HEK293 (cell line): ENCODE measurements around the gene TPBGL.

Experiments used
- CTCF ChIA-PET: fragments of 350-600 bp; formaldehyde crosslinking; extraction: SDS; loops from one replicate; lab custom pipeline; 2021; ENCODE audit warnings: antibody characterized with exemption; lab: Yijun Ruan, JAX
- POLR2A ChIA-PET: fragments of 300-600 bp; formaldehyde crosslinking; extraction: SDS; loops from one replicate; lab custom pipeline; 2020; ENCODE audit warnings: antibody characterized with exemption, inconsistent platforms; lab: Yijun Ruan, JAX
- H3K27ac ChIP-seq: fragments of 200-500 bp; sonication (Bioruptor generic); 2 replicates; pipeline ENCODE4 v1.5.1; 2014; ENCODE audit warnings: low read depth, low read length, control low read depth, inconsistent platforms; ENCODE audit errors: extremely low read depth
- H3K36me3 ChIP-seq, 2 experiments: fragments of 200-500 bp in 1 of 2; sonication (Bioruptor generic) in 1 of 2; 1 replicate in 1 of 2; 2 replicates in 1 of 2; pipeline ENCODE4 v1.5.1; 2014 to 2017; ENCODE audit warnings: inconsistent platforms in 2 of 2, low read length in 2 of 2; ENCODE audit not compliant: control insufficient read depth in 2 of 2, insufficient read depth in 1 of 2
- H3K4me1 ChIP-seq: fragments of 200-500 bp; sonication (Bioruptor generic); 2 replicates; pipeline ENCODE4 v1.5.1; 2014; ENCODE audit warnings: mild to moderate bottlenecking, low read length, inconsistent platforms; ENCODE audit not compliant: control insufficient read depth, insufficient read depth
- H3K4me3 ChIP-seq: 2 replicates; pipeline ENCODE4 v1.5.1; 2011; ENCODE audit warnings: low read depth, mild to moderate bottlenecking, control low read depth, low read length, moderate library complexity
- H3K9me3 ChIP-seq: fragments of 200-500 bp; sonication (Bioruptor generic); 2 replicates; pipeline ENCODE4 v1.5.1; 2014; ENCODE audit warnings: low read depth, low read length, inconsistent platforms; ENCODE audit not compliant: control insufficient read depth, insufficient read depth
- BCL11A ChIP-seq: fragments of 450-650 bp; formaldehyde crosslinking; IDR thresholded peaks from 2 replicates; pipeline ENCODE4 v1.5.1; 2016; ENCODE audit warnings: low read depth, missing biosample characterization, missing genetic modification characterization
- SCRT1 ChIP-seq: fragments of 450-650 bp; formaldehyde crosslinking; IDR thresholded peaks from 2 replicates; pipeline ENCODE4 v1.5.1; 2016; ENCODE audit warnings: missing biosample characterization, missing genetic modification characterization, borderline replicate concordance
- ZFP69B ChIP-seq: fragments of 450-650 bp; formaldehyde crosslinking; IDR thresholded peaks from 2 replicates; pipeline ENCODE4 v1.5.1; 2016; ENCODE audit warnings: missing biosample characterization, missing genetic modification characterization
- ZNF114 ChIP-seq: fragments of 450-650 bp; formaldehyde crosslinking; IDR thresholded peaks from 2 replicates; pipeline ENCODE4 v1.5.0; 2017; ENCODE audit warnings: missing biosample characterization, missing genetic modification characterization
- ZNF16 ChIP-seq: fragments of 450-650 bp; formaldehyde crosslinking; IDR thresholded peaks from 2 replicates; pipeline ENCODE4 v1.5.1; 2016; ENCODE audit warnings: low read depth, missing biosample characterization, missing genetic modification characterization
- ZNF18 ChIP-seq: fragments of 450-650 bp; formaldehyde crosslinking; IDR thresholded peaks from 2 replicates; pipeline ENCODE4 v1.5.1; 2016; ENCODE audit warnings: missing biosample characterization, missing genetic modification characterization
- ZNF184 ChIP-seq: fragments of 450-650 bp; IDR thresholded peaks from 2 replicates; pipeline ENCODE4 v1.5.1; 2018; ENCODE audit warnings: missing biosample characterization, mild to moderate bottlenecking, missing genetic modification characterization
- ZNF221 ChIP-seq: fragments of 450-650 bp; formaldehyde crosslinking; IDR thresholded peaks from 2 replicates; pipeline ENCODE4 v1.5.1; 2017; ENCODE audit warnings: missing biosample characterization, missing genetic modification characterization, borderline replicate concordance
- ZNF366 ChIP-seq: fragments of 450-650 bp; formaldehyde crosslinking; conservative IDR thresholded peaks from 2 replicates; pipeline ENCODE4 v1.5.1; 2016; ENCODE audit warnings: missing biosample characterization, missing genetic modification characterization
- ZNF404 ChIP-seq: fragments of 450-650 bp; formaldehyde crosslinking; IDR thresholded peaks from 2 replicates; pipeline ENCODE4 v1.5.1; 2017; ENCODE audit warnings: missing biosample characterization, missing genetic modification characterization
- ZNF514 ChIP-seq: fragments of 450-650 bp; formaldehyde crosslinking; IDR thresholded peaks from 2 replicates; pipeline ENCODE4 v1.5.1; 2016; ENCODE audit warnings: missing biosample characterization, missing genetic modification characterization
- ZNF843 ChIP-seq: fragments of 450-650 bp; formaldehyde crosslinking; IDR thresholded peaks from 2 replicates; pipeline ENCODE4 v1.5.1; 2016; ENCODE audit warnings: missing biosample characterization, missing genetic modification characterization
- TF ChIP-seq, protein P1 (sequence below): fragments of 450-650 bp; formaldehyde crosslinking; IDR thresholded peaks from 2 replicates; pipeline ENCODE4 v1.5.1; 2017; ENCODE audit warnings: missing biosample characterization, mild to moderate bottlenecking, missing genetic modification characterization, moderate library complexity
- TF ChIP-seq, protein P2 (sequence below): fragments of 450-650 bp; formaldehyde crosslinking; conservative IDR thresholded peaks from 2 replicates; pipeline ENCODE4 v1.5.1; 2016; ENCODE audit warnings: low read depth, missing biosample characterization, missing genetic modification characterization
- TF ChIP-seq, protein P3 (sequence below): fragments of 450-650 bp; formaldehyde crosslinking; IDR thresholded peaks from 2 replicates; pipeline ENCODE4 v1.5.0; 2017; ENCODE audit warnings: missing biosample characterization, missing genetic modification characterization, borderline replicate concordance

The TPBGL gene

GRCh38 chr11:75265851-75266531, 25.4 kb downstream of the TPBGL start (continued):
- no peak for TF ChIP-seq ZNF514 (tag by site-specific recombination)

GRCh38 chr11:75267171-75267970, 26.8 kb downstream of the TPBGL start:
- Histone ChIP-seq H3K27ac (no peak overlapping the region), H3K36me3 (no peaks in the 10 kb centered on the region), H3K4me3 (no peak overlapping the region), H3K9me3 (no peaks in the 10 kb centered on the region), H3K4me1 (no peaks in the 10 kb centered on the region)
- TF ChIP-seq BCL11A (tag by site-specific recombination) (no peak), ZNF404 (tag by site-specific recombination) (no peak), ZNF366 (tag by site-specific recombination) (no peak), ZFP69B (tag by site-specific recombination) (no peak), ZNF16 (tag by site-specific recombination) (no peak), ZNF221 (tag by site-specific recombination) (no peak), ZNF114 (tag by site-specific recombination) (no peak), SCRT1 (tag by site-specific recombination) (no peak), ZNF843 (no peak), ZNF18 (no peak), ZNF184 (tag by site-specific recombination) (no peak)
- TF ChIP-seq, protein P1, sequence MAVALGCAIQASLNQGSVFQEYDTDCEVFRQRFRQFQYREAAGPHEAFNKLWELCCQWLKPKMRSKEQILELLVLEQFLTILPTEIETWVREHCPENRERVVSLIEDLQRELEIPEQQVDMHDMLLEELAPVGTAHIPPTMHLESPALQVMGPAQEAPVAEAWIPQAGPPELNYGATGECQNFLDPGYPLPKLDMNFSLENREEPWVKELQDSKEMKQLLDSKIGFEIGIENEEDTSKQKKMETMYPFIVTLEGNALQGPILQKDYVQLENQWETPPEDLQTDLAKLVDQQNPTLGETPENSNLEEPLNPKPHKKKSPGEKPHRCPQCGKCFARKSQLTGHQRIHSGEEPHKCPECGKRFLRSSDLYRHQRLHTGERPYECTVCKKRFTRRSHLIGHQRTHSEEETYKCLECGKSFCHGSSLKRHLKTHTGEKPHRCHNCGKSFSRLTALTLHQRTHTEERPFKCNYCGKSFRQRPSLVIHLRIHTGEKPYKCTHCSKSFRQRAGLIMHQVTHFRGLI (tag by site-specific recombination), result no peak
- TF ChIP-seq, protein P2, sequence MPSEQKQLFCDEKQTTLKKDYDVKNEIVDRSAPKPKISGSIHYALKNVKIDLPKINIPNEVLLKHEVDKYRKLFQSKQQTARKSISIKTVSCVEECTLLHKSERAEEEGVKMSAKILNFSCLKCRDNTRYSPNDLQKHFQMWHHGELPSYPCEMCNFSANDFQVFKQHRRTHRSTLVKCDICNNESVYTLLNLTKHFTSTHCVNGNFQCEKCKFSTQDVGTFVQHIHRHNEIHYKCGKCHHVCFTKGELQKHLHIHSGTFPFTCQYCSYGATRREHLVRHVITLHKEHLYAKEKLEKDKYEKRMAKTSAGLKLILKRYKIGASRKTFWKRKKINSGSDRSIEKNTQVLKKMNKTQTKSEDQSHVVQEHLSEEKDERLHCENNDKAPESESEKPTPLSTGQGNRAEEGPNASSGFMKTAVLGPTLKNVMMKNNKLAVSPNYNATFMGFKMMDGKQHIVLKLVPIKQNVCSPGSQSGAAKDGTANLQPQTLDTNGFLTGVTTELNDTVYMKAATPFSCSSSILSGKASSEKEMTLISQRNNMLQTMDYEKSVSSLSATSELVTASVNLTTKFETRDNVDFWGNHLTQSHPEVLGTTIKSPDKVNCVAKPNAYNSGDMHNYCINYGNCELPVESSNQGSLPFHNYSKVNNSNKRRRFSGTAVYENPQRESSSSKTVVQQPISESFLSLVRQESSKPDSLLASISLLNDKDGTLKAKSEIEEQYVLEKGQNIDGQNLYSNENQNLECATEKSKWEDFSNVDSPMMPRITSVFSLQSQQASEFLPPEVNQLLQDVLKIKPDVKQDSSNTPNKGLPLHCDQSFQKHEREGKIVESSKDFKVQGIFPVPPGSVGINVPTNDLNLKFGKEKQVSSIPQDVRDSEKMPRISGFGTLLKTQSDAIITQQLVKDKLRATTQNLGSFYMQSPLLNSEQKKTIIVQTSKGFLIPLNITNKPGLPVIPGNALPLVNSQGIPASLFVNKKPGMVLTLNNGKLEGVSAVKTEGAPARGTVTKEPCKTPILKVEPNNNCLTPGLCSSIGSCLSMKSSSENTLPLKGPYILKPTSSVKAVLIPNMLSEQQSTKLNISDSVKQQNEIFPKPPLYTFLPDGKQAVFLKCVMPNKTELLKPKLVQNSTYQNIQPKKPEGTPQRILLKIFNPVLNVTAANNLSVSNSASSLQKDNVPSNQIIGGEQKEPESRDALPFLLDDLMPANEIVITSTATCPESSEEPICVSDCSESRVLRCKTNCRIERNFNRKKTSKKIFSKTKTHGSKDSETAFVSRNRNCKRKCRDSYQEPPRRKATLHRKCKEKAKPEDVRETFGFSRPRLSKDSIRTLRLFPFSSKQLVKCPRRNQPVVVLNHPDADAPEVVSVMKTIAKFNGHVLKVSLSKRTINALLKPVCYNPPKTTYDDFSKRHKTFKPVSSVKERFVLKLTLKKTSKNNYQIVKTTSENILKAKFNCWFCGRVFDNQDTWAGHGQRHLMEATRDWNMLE (tag by site-specific recombination), result no peak
- TF ChIP-seq, protein P3, sequence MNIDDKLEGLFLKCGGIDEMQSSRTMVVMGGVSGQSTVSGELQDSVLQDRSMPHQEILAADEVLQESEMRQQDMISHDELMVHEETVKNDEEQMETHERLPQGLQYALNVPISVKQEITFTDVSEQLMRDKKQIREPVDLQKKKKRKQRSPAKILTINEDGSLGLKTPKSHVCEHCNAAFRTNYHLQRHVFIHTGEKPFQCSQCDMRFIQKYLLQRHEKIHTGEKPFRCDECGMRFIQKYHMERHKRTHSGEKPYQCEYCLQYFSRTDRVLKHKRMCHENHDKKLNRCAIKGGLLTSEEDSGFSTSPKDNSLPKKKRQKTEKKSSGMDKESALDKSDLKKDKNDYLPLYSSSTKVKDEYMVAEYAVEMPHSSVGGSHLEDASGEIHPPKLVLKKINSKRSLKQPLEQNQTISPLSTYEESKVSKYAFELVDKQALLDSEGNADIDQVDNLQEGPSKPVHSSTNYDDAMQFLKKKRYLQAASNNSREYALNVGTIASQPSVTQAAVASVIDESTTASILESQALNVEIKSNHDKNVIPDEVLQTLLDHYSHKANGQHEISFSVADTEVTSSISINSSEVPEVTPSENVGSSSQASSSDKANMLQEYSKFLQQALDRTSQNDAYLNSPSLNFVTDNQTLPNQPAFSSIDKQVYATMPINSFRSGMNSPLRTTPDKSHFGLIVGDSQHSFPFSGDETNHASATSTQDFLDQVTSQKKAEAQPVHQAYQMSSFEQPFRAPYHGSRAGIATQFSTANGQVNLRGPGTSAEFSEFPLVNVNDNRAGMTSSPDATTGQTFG (tag by site-specific recombination), result no peak
- ChIA-PET CTCF (no interaction called here), POLR2A (interaction anchor here (0.6 kb wide), 1 partner anchor 521 kb away, joined by 5 read pairs; no protein-coding TSS in a partner anchor)
